Activated T-helper 1 cell treated with anti-CD3 and anti-CD28 coated beads, Interleukin-12 subunit alpha, Interleukin-12 subunit beta, Interleukin-2, Interleukin-4 antibody, amounts not matched to agents 30 ng/mL and 10 ng/mL and 1 ng/mL, durations not matched to agents 14 hours and 24 hours and 36 hours (primary cell): ENCODE measurements around the gene GCLC. TPM values are rescaled to one million over a fixed set of nuclear protein-coding genes. Genes with fewer than 3 reads are reported as not detected.

Source experiments
- DNase-seq: peaks from one replicate; pipeline ENCODE4 v3.0.0; 2021; ENCODE audit warnings: low spot score
- H3K27ac Mint-ChIP-seq: one replicate; pipeline ENCODE4 v1.8.0; 2021; ENCODE audit warnings: mild to moderate bottlenecking, mixed read lengths
- H3K27me3 Mint-ChIP-seq: one replicate; pipeline ENCODE4 v1.8.0; 2022; ENCODE audit warnings: mild to moderate bottlenecking, moderate library complexity, mixed read lengths; ENCODE audit not compliant: insufficient read depth
- H3K36me3 Mint-ChIP-seq: one replicate; pipeline ENCODE4 v1.8.0; 2021; ENCODE audit warnings: low read depth, mixed read lengths
- H3K4me1 Mint-ChIP-seq: one replicate; pipeline ENCODE4 v1.8.0; 2021; ENCODE audit warnings: low read depth, mixed read lengths
- H3K4me3 Mint-ChIP-seq: one replicate; pipeline ENCODE4 v1.8.0; 2021; ENCODE audit warnings: mild to moderate bottlenecking, moderate library complexity, mixed read lengths
- H3K9me3 Mint-ChIP-seq: one replicate; pipeline ENCODE4 v1.8.0; 2021; ENCODE audit warnings: mixed read lengths
- intact Hi-C: fragments of 100-400 bp; cut with micrococcal nuclease; formaldehyde crosslinking; loops from one replicate; pipeline ENCODE4 v1.15.1; 2024
- total RNA-seq: library from RNA; stranded (reverse); gene quantifications from 2 replicates; pipeline ENCODE4 v1.2.3, GENCODE V29; 2022

The GCLC gene
- 26.1 and 28.9 TPM in 2 replicates for total RNA-seq

- DNase-seq, result peak; percentile 84
- no peaks in the 10 kb centered on the region for H3K36me3 Mint-ChIP-seq
- H3K4me1 Mint-ChIP-seq, result peaks cover 49% of the 10 kb centered on the region
- H3K9me3 Mint-ChIP-seq, result no peaks in the 10 kb centered on the region
- H3K4me3 Mint-ChIP-seq, result peak within 1 kb of the TSS; percentile 96
- peak within 1 kb of the TSS; percentile 96 for H3K27ac Mint-ChIP-seq
- peaks cover 10% of the 10 kb centered on the region for H3K27me3 Mint-ChIP-seq
- intact Hi-C loops, result loop anchor here (1.0 to 10.0 kb wide), 10 partner anchors 51 to 1260 kb away; partner anchors contain the start of genes EFHC1, ELOVL5, GSTA4 and MCM3
Observed at GRCh38 chr6:53544470-53545308, at the start of gene GCLC. Gene GCLC (minus strand): TSS chr6:53545101. CDS start chr6:53544645, 456 bp downstream.

- intact Hi-C loops, result no loop called here
- DNase-seq, result no peak
- Mint-ChIP-seq H3K4me1 (no peaks in the 10 kb centered on the region), H3K9me3 (peaks cover 4% of the 10 kb centered on the region), H3K27ac (no peak overlapping the region), H3K4me3 (no peak overlapping the region), H3K27me3 (peaks cover 4% of the 10 kb centered on the region), H3K36me3 (no peaks in the 10 kb centered on the region)
Observed at GRCh38 chr6:53594596-53594995, 49.7 kb upstream of the GCLC start.

- Mint-ChIP-seq H3K27ac (no peak overlapping the region), H3K4me3 (no peak overlapping the region), H3K9me3 (peaks cover 4% of the 10 kb centered on the region), H3K4me1 (no peaks in the 10 kb centered on the region), H3K36me3 (no peaks in the 10 kb centered on the region), H3K27me3 (peaks cover 4% of the 10 kb centered on the region)
- intact Hi-C loops, result no loop called here
- no peak for DNase-seq
Observed at GRCh38 chr6:53593001-53593488, 48.1 kb upstream of the GCLC start.

GRCh38 chr6:53591873-53592272, 47.0 kb upstream of the GCLC start:
- intact Hi-C loops, result no loop called here
- H3K4me1 Mint-ChIP-seq, result no peaks in the 10 kb centered on the region
- no peaks in the 10 kb centered on the region for H3K9me3 Mint-ChIP-seq

GRCh38 chr6:53588816-53589509, 44.1 kb upstream of the GCLC start:
- intact Hi-C loops, result no loop called here
- peak overlapping the region; percentile 9 for H3K27ac Mint-ChIP-seq
- H3K27me3 Mint-ChIP-seq, result peaks cover 4% of the 10 kb centered on the region
- no peaks in the 10 kb centered on the region for H3K4me1 Mint-ChIP-seq
- DNase-seq, result no peak
- H3K9me3 Mint-ChIP-seq, result no peaks in the 10 kb centered on the region
- no peak overlapping the region for H3K4me3 Mint-ChIP-seq
- H3K36me3 Mint-ChIP-seq, result no peaks in the 10 kb centered on the region

More at GRCh38 chr6:53591873-53592272, 47.0 kb upstream of the GCLC start:
- Mint-ChIP-seq H3K36me3 (no peaks in the 10 kb centered on the region), H3K27me3 (peaks cover 4% of the 10 kb centered on the region), H3K27ac (no peak overlapping the region), H3K4me3 (no peak overlapping the region)
- DNase-seq, result no peak

GRCh38 chr6:53587291-53587690, 42.4 kb upstream of the GCLC start:
- no peaks in the 10 kb centered on the region for H3K36me3 Mint-ChIP-seq
- no peak overlapping the region for H3K27ac Mint-ChIP-seq
- DNase-seq, result no peak
- intact Hi-C loops, result no loop called here
- no peak overlapping the region for H3K4me3 Mint-ChIP-seq
- H3K27me3 Mint-ChIP-seq, result peaks cover 2% of the 10 kb centered on the region
- no peaks in the 10 kb centered on the region for H3K9me3 Mint-ChIP-seq
- no peaks in the 10 kb centered on the region for H3K4me1 Mint-ChIP-seq

- Mint-ChIP-seq H3K9me3 (no peaks in the 10 kb centered on the region), H3K27ac (no peak overlapping the region), H3K4me1 (no peaks in the 10 kb centered on the region), H3K27me3 (peaks cover 4% of the 10 kb centered on the region), H3K36me3 (no peaks in the 10 kb centered on the region), H3K4me3 (no peak overlapping the region)
- intact Hi-C loops, result no loop called here
- DNase-seq, result no peak
Observed at GRCh38 chr6:53585208-53585900, 40.5 kb upstream of the GCLC start.

- Mint-ChIP-seq H3K4me1 (no peaks in the 10 kb centered on the region), H3K27ac (no peak overlapping the region), H3K9me3 (no peaks in the 10 kb centered on the region), H3K36me3 (no peaks in the 10 kb centered on the region), H3K27me3 (peaks cover 2% of the 10 kb centered on the region), H3K4me3 (no peak overlapping the region)
- DNase-seq, result no peak
- intact Hi-C loops, result no loop called here
Observed at GRCh38 chr6:53584726-53585125, 39.8 kb upstream of the GCLC start.

- intact Hi-C loops, result no loop called here
- no peaks in the 10 kb centered on the region for H3K9me3 Mint-ChIP-seq
- H3K27ac Mint-ChIP-seq, result no peak overlapping the region
- H3K36me3 Mint-ChIP-seq, result no peaks in the 10 kb centered on the region
- H3K4me1 Mint-ChIP-seq, result no peaks in the 10 kb centered on the region
- no peak overlapping the region for H3K4me3 Mint-ChIP-seq
- no peak for DNase-seq
- H3K27me3 Mint-ChIP-seq, result peaks cover 2% of the 10 kb centered on the region
Observed at GRCh38 chr6:53583451-53583850, 38.5 kb upstream of the GCLC start.

GRCh38 chr6:53582963-53583362, 38.1 kb upstream of the GCLC start:
- H3K27me3 Mint-ChIP-seq, result peaks cover 2% of the 10 kb centered on the region
- H3K9me3 Mint-ChIP-seq, result no peaks in the 10 kb centered on the region
- H3K4me1 Mint-ChIP-seq, result no peaks in the 10 kb centered on the region
- no peak overlapping the region for H3K27ac Mint-ChIP-seq
- no peak overlapping the region for H3K4me3 Mint-ChIP-seq
- no peaks in the 10 kb centered on the region for H3K36me3 Mint-ChIP-seq
- no peak for DNase-seq
- intact Hi-C loops, result no loop called here

- no peaks in the 10 kb centered on the region for H3K36me3 Mint-ChIP-seq
- H3K4me1 Mint-ChIP-seq, result no peaks in the 10 kb centered on the region
- H3K9me3 Mint-ChIP-seq, result no peaks in the 10 kb centered on the region
- no peak for DNase-seq
- intact Hi-C loops, result no loop called here
- peaks cover 2% of the 10 kb centered on the region for H3K27me3 Mint-ChIP-seq
- H3K27ac Mint-ChIP-seq, result no peak overlapping the region
- no peak overlapping the region for H3K4me3 Mint-ChIP-seq
Observed at GRCh38 chr6:53581856-53582255, 37.0 kb upstream of the GCLC start.

- H3K4me3 Mint-ChIP-seq, result no peak overlapping the region
- no peak for DNase-seq
- H3K27ac Mint-ChIP-seq, result no peak overlapping the region
Observed at GRCh38 chr6:53581173-53581773, 36.4 kb upstream of the GCLC start.

More at GRCh38 chr6:53581173-53581773, 36.4 kb upstream of the GCLC start:
- no peaks in the 10 kb centered on the region for H3K4me1 Mint-ChIP-seq
- H3K9me3 Mint-ChIP-seq, result no peaks in the 10 kb centered on the region
- intact Hi-C loops, result no loop called here
- H3K36me3 Mint-ChIP-seq, result no peaks in the 10 kb centered on the region
- peaks cover 2% of the 10 kb centered on the region for H3K27me3 Mint-ChIP-seq
